Stimulated activated memory B cell treated with anti-CD40 and anti-IgM and Interleukin-4, amounts not matched to agents 10 μg/mL and 1 μg/mL and 100 μg/mL, for 72 hours (primary cell): ENCODE measurements around the gene DUSP22.

Source experiments
- ATAC-seq: fragments of 150-1000 bp; cut with Tn5 transposase; 2 replicates; pipeline ENCODE4 v1.10.0; 2021
- H3K27ac Mint-ChIP-seq: one replicate; pipeline ENCODE4 v1.8.0; 2022; ENCODE audit warnings: mild to moderate bottlenecking, mixed read lengths
- H3K27me3 Mint-ChIP-seq: one replicate; pipeline ENCODE4 v1.8.0; 2022; ENCODE audit warnings: mixed read lengths
- H3K36me3 Mint-ChIP-seq: one replicate; pipeline ENCODE4 v1.8.0; 2022; ENCODE audit warnings: mixed read lengths
- H3K4me1 Mint-ChIP-seq: one replicate; pipeline ENCODE4 v1.8.0; 2022; ENCODE audit warnings: mixed read lengths
- H3K4me3 Mint-ChIP-seq: one replicate; pipeline ENCODE4 v1.8.0; 2022; ENCODE audit warnings: mild to moderate bottlenecking, moderate library complexity, mixed read lengths
- H3K9me3 Mint-ChIP-seq: one replicate; pipeline ENCODE4 v1.8.0; 2022; ENCODE audit warnings: mixed read lengths

DUSP22 gene

GRCh38 chr6:349491-349921, 57.2 kb downstream of the DUSP22 start:
- peak overlapping the region; percentile 85 for H3K27ac Mint-ChIP-seq
- H3K36me3 Mint-ChIP-seq: peaks cover 66% of the 10 kb centered on the region
- H3K9me3 Mint-ChIP-seq: no peaks in the 10 kb centered on the region
- H3K4me1 Mint-ChIP-seq: peaks cover 62% of the 10 kb centered on the region
- H3K4me3 Mint-ChIP-seq: no peak overlapping the region
- ATAC-seq: no peak
- H3K27me3 Mint-ChIP-seq: no peaks in the 10 kb centered on the region

DNA sequence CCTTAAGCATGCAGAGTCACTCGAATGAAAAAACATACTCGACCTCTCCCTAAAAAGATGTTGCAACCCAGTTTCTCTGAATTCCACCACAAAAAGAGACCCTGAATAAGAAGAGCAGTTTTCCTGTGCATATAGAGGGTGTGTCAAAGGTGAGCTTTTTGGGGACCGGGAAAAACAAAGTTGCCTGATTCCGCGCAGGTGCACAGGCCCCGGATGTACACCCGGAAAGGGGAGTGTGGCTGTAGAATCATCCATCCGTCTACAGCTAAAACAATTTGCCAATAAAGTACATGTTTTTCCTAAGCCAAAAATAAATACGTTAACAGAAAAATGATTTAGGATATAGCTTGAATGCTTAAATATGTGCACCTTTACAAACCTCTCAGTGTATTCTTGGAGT, 58.1 kb downstream of the DUSP22 start:
- Mint-ChIP-seq H3K27me3 (no peaks in the 10 kb centered on the region), H3K4me1 (peaks cover 70% of the 10 kb centered on the region), H3K27ac (peak overlapping the region; percentile 85), H3K9me3 (no peaks in the 10 kb centered on the region), H3K4me3 (no peak overlapping the region), H3K36me3 (peaks cover 64% of the 10 kb centered on the region)
- no peak for ATAC-seq

DNA sequence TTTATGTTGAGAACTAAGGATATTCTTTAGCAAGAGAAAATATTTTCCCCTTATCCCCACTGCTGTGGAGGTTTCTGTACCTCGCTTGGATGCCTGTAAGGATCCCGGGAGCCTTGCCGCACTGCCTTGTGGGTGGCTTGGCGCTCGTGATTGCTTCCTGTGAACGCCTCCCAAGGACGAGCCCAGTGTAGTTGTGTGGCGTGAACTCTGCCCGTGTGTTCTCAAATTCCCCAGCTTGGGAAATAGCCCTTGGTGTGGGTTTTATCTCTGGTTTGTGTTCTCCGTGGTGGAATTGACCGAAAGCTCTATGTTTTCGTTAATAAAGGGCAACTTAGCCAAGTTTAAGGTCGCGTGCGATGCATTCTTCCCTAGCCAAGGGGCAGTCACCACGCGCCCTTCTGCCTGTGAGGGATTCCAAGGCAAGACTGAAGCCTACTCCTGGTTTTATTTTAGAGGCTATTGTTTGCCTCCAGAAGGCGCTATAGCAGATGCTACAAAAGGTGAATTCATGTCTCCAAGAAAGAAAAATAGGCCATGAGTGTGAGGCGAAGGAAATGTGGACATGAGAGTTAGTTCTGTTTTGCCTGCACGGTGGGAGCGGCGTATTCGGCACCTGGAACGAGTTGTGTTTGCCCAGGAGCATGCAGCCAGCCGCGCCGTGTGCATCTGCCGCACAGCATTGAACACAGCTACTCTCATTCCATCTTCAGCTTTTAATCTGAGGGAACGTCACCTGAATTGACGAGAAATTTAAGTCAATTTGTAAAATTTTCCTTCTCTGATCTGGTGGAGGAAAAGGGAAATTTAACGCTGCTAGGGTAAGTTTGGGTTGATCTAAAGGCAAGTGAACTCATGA, 59.0 kb downstream of the DUSP22 start:
- Mint-ChIP-seq H3K4me3 (no peak overlapping the region), H3K27me3 (no peaks in the 10 kb centered on the region), H3K27ac (peak overlapping the region; percentile 97), H3K4me1 (peaks cover 74% of the 10 kb centered on the region), H3K36me3 (peaks cover 64% of the 10 kb centered on the region), H3K9me3 (no peaks in the 10 kb centered on the region)
- no peak for ATAC-seq

GRCh38 chr6:351867-352289, 59.6 kb downstream of the DUSP22 start:
- peaks cover 59% of the 10 kb centered on the region for H3K36me3 Mint-ChIP-seq
- no peak overlapping the region for H3K4me3 Mint-ChIP-seq
- ATAC-seq: no peak
- H3K27me3 Mint-ChIP-seq: no peaks in the 10 kb centered on the region
- no peaks in the 10 kb centered on the region for H3K9me3 Mint-ChIP-seq
- H3K4me1 Mint-ChIP-seq: peaks cover 74% of the 10 kb centered on the region
- peak overlapping the region; percentile 97 for H3K27ac Mint-ChIP-seq

DNA sequence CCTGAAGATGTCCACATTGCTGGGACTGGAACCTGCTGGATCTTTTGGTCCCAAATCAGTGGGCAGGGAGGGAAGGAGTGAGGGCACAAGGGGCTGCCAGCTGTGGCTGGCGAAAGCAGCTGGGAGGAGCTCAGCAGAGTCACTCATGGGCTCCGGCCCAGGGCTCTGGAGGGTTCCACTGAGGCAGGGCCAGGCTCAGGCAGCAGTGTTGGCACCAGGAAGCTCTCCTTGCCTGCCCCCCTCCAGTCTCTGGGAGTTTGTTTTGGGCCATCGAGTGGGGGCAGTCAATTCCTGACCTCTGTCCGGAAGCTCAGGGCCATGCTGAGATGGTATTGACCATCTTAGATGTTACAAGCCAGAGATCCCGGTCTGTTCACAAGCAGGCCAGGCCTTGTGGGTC, 60.2 kb downstream of the DUSP22 start:
- no peak for ATAC-seq
- Mint-ChIP-seq H3K36me3 (peaks cover 54% of the 10 kb centered on the region), H3K4me1 (peaks cover 74% of the 10 kb centered on the region), H3K4me3 (no peak overlapping the region), H3K27ac (peak overlapping the region; percentile 97), H3K9me3 (no peaks in the 10 kb centered on the region), H3K27me3 (no peaks in the 10 kb centered on the region)

DNA sequence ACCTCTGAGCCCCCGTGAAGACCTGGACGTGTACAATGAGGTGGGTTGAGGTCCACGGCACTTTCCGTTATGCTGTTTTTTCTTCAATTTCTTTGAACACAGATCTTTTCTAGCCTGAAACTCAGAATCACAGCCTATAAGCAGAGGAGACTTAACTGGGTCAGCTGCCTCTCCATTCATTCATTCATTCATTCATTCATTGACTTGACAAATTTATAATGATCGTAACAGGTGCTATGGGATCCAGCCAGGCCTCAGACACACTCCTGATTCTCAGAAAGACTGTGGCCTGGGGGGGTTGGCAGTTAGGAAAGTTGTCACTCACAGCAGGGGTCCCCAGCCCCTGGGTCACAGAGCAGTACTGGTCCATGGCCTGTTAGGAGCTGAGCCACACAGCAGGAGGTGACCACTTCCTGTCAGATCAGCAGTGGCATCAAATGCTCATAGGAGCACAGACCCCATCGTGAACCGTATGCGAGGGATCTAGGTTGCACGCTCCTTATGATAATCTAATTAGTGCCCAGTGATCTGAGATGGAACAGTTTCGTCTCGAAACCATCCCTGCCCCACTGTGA, 60.7 kb downstream of the DUSP22 start:
- Mint-ChIP-seq H3K27me3 (no peaks in the 10 kb centered on the region), H3K4me1 (peaks cover 74% of the 10 kb centered on the region), H3K27ac (peak overlapping the region; percentile 97), H3K4me3 (no peak overlapping the region), H3K9me3 (no peaks in the 10 kb centered on the region), H3K36me3 (peaks cover 49% of the 10 kb centered on the region)
- no peak for ATAC-seq

DNA sequence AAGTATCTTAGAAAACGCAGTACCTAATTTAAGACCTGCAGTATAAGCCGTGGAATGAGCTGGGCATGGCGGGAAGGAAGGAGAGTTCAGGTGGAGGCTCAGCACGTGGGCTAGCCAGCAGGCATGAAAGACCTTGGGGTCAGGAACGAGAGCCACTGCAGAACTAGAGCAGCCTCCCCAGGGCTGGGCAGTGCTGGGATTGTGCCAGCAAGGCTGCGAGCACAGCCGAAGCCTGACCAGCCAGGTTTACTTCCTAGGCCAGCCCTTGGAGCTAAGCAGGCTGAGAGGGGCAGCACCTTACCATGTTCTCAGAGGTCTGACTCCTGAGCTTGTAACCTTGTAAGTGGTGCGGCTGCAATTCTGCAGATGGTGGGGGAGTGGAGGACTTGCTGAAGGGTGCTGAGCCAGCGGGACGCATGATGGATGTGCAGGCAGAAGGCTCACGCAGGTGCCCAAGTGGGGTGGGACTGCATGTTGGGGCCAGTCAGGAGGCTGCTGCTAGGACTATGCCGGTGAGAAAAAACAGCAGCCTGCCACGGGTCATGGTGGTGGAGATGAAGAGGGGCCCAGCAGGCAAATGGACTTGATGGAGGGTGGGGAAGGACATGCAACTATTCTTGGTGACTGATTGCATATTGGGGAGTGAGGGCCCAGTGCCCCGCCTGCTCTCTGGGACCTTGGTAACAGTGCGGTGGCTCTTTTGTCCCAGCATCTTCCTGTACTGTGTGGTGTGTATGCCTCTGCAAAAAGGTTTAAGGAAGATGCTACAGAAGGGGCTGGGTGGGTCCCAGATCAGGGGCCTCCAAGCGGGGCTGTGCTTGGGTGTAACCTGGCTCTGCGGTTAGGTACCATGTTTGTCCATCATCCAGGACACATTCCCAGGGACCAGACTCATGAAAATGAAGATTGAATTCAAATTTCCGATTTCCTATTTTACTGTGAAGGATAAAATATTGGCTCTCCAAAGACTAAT, 61.6 kb downstream of the DUSP22 start:
- Mint-ChIP-seq H3K36me3 (peaks cover 48% of the 10 kb centered on the region), H3K27ac (peak overlapping the region; percentile 97), H3K27me3 (no peaks in the 10 kb centered on the region), H3K9me3 (no peaks in the 10 kb centered on the region), H3K4me3 (no peak overlapping the region), H3K4me1 (peaks cover 74% of the 10 kb centered on the region)
- no peak for ATAC-seq

- Mint-ChIP-seq H3K27me3 (no peaks in the 10 kb centered on the region), H3K27ac (peak overlapping the region; percentile 97), H3K4me3 (no peak overlapping the region), H3K4me1 (peaks cover 74% of the 10 kb centered on the region), H3K36me3 (peaks cover 42% of the 10 kb centered on the region), H3K9me3 (no peaks in the 10 kb centered on the region)
- no peak for ATAC-seq
These were observed 62.5 kb downstream of the DUSP22 start for GRCh38 chr6:354631-355280.

DNA sequence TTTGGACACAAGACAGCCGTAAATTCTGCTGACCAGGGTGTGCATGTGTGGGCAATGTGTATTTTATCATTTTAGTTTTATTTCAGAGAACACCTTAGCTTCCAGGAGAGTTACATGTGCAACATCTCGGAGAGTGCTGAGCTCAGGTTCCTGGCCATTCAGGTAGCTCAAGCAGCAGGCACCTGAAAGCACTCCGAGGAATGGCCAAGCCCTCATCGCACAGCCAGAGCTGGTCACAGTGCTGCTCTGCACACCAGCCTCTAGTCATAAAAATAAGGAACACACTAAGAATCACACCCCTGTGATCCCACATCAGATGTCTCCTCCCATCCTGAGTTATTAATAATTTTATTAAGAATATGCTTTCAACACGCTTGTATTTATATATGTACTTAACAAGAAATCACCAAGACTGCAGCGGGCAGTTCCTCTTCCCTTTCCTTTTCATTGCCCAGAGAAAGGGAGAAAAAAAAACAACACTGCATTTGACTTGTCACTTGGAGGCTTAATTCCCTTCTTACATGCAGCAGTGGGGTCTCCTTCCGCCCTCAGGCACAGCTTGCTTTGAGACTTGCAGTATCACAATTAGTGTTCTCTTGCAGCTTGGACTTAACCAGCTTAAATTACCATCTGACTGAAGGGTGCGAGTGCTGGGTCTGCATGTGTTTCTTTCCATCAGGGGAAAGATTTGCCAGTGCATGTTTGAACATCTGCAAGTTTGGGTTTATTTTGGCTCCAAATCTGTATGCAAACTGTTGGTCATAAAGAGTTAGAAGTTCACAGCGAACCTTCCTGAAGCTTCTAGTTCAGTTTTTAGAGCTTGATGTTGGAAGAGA, 63.3 kb downstream of the DUSP22 start:
- Mint-ChIP-seq H3K9me3 (no peaks in the 10 kb centered on the region), H3K27ac (peak overlapping the region; percentile 97), H3K36me3 (peaks cover 33% of the 10 kb centered on the region), H3K4me1 (peaks cover 75% of the 10 kb centered on the region), H3K27me3 (no peaks in the 10 kb centered on the region), H3K4me3 (peak overlapping the region; percentile 2)
- peak; percentile 19 for ATAC-seq

GRCh38 chr6:356828-357251, 64.6 kb downstream of the DUSP22 start:
- Mint-ChIP-seq H3K9me3 (no peaks in the 10 kb centered on the region), H3K27me3 (no peaks in the 10 kb centered on the region), H3K27ac (peak overlapping the region; percentile 97), H3K4me1 (peaks cover 87% of the 10 kb centered on the region), H3K36me3 (peaks cover 21% of the 10 kb centered on the region), H3K4me3 (peak overlapping the region; percentile 66)
- peak; percentile 85 for ATAC-seq

DNA sequence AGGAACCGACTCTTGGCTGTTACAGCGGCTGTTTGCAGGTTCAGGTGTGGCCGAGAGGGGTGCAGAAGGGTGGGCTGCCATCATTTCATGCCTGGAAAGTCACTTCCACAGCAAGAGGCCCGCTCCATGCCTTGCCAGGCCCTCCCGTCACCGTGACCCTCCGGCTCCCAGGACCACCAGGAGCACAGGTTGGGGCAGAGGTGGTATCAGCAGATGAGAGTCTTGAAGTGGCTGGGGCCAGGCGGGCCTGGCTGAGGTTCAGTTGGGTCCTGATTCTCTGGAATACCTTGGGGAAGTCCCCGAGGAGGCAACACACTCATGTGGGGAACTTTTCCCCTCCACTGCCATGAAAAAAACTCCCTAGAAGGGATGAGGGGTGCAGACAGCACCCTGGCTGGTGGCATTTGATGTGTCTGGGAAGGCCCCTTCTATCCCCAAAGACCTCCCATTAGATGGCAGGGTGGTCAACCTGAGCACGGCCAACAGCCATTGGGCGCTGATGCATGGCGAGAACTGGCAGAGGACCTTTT, 65.0 kb downstream of the DUSP22 start:
- H3K4me3 Mint-ChIP-seq: peak overlapping the region; percentile 66
- ATAC-seq: peak; percentile 74

GRCh38 chr6:357791-358341, 65.6 kb downstream of the DUSP22 start:
- no peak for ATAC-seq
- Mint-ChIP-seq H3K36me3 (peaks cover 17% of the 10 kb centered on the region), H3K27me3 (no peaks in the 10 kb centered on the region), H3K27ac (peak overlapping the region; percentile 97), H3K4me1 (peaks cover 90% of the 10 kb centered on the region), H3K4me3 (peak overlapping the region; percentile 65), H3K9me3 (no peaks in the 10 kb centered on the region)

More for the DNA sequence above, 65.0 kb downstream of the DUSP22 start:
- H3K27me3 Mint-ChIP-seq: no peaks in the 10 kb centered on the region
- H3K27ac Mint-ChIP-seq: peak overlapping the region; percentile 97
- H3K4me1 Mint-ChIP-seq: peaks cover 90% of the 10 kb centered on the region
- H3K9me3 Mint-ChIP-seq: no peaks in the 10 kb centered on the region
- H3K36me3 Mint-ChIP-seq: peaks cover 17% of the 10 kb centered on the region

DNA sequence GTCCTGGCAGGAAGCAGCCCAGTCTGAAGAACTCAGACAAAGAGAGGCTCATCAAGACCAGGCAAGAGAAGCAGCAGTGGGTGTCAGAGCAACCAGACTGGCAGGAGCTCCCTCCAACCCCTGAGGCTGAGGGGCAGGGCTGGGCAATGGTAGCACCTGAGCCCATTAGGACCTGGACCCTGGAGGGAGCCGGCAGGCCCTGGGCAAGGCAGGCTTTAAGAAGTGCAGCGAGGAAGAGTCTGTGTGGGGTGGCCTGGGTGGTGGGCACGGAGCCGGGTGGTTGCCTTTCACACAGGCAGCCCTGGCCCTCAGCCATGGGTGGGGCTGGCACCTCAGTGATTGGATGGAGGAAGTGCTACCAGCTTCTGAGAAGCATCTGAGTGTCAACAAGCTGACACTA, 66.1 kb downstream of the DUSP22 start:
- peaks cover 87% of the 10 kb centered on the region for H3K4me1 Mint-ChIP-seq
- H3K4me3 Mint-ChIP-seq: peak overlapping the region; percentile 65

More for the DNA sequence above, 66.1 kb downstream of the DUSP22 start:
- ATAC-seq: peak; percentile 14
- Mint-ChIP-seq H3K27me3 (no peaks in the 10 kb centered on the region), H3K9me3 (no peaks in the 10 kb centered on the region), H3K36me3 (peaks cover 19% of the 10 kb centered on the region), H3K27ac (peak overlapping the region; percentile 97)
